Measurements from ENCODE around the gene TRIM4. TPM values are rescaled to one million over a fixed set of nuclear protein-coding genes. Genes with fewer than 3 reads are reported as not detected.

Gene TRIM4
- total RNA-seq, 2 experiments from 2014 or later = 23.9 to 25.7 TPM

- Mint-ChIP-seq H3K4me3 (no peak overlapping the region), H3K27me3 (no peaks in the 10 kb centered on the region), H3K4me1 (no peaks in the 10 kb centered on the region), H3K36me3 (ENCODE audit: low read depth) (no peaks in the 10 kb centered on the region), H3K27ac (no peak overlapping the region), H3K9me3 (ENCODE audit: low read depth) (no peaks in the 10 kb centered on the region)
- POLR2A ChIA-PET = no interaction called here
- CTCF ChIA-PET = interaction anchor here (0.8 kb wide), 1 partner anchor 197 kb away, joined by 3 read pairs; no protein-coding TSS in a partner anchor
- ATAC-seq (no peak), DNase-seq (no peak)
- intact Hi-C loops (cut with DNase I, micrococcal nuclease) = no loop called here
These were observed 75.5 kb downstream of the TRIM4 start for GRCh38 chr7:99843808-99844207.

DNA sequence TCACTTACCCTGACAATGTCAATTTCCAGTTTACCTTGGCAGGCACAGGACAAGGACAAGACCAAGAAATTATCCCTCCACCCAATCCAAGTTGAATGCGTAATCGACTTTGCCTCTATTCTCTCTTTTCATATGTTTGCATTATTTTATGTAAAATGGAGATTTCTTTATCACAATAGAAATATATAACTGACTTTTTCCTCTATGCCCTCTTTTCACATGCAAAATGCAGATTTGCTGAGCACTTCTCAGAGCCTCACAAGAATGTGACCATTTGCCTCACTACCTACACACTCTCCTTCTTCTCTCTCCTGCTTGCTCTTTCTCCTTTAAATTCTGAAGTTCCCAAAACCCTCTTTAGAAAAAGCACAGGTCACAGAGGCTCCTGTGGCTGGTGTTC is 76.4 kb downstream of the TRIM4 start:
- DNase-seq = no peak
- no peak overlapping the region for H3K27ac Mint-ChIP-seq
- peaks cover 5% of the 10 kb centered on the region for H3K4me1 Mint-ChIP-seq
- H3K4me3 Mint-ChIP-seq = no peak overlapping the region
- no peaks in the 10 kb centered on the region for H3K9me3 Mint-ChIP-seq (ENCODE audit: low read depth)
- intact Hi-C loops (cut with DNase I, micrococcal nuclease) = no loop called here
- no peaks in the 10 kb centered on the region for H3K27me3 Mint-ChIP-seq
- ChIA-PET CTCF (no interaction called here), POLR2A (no interaction called here)
- no peaks in the 10 kb centered on the region for H3K36me3 Mint-ChIP-seq (ENCODE audit: low read depth)
- ATAC-seq = no peak

Other genes with a start within 250 kb of the TRIM4 start
- not detected for gene CYP3A5, start 239.5 kb downstream of the TRIM4 start, total RNA-seq
- not detected for gene CYP3A7, start 184.3 kb downstream of the TRIM4 start, total RNA-seq
- gene CYP3A4, start 135.3 kb downstream of the TRIM4 start, total RNA-seq = not detected
- under 1 TPM in 1 of 2 experiments, not detected in 1; 0.09 TPM for gene CYP3A43, start 91.5 kb downstream of the TRIM4 start, total RNA-seq
- not detected for gene OR2AE1, start 42.5 kb downstream of the TRIM4 start, total RNA-seq
- gene GJC3, start 10.1 kb upstream of the TRIM4 start, total RNA-seq = 1 to 10 TPM in 1 of 2 experiments, under 1 TPM in 1; 0.73 to 1.1 TPM
- not detected for gene AZGP1, start 56.5 kb upstream of the TRIM4 start, total RNA-seq
- gene ZKSCAN1, start 96.1 kb upstream of the TRIM4 start, total RNA-seq = 10 to 100 TPM; 45.2 to 62.9 TPM
- gene ZSCAN21, start 130.2 kb upstream of the TRIM4 start, total RNA-seq = 1 to 10 TPM; 6.4 to 7.4 TPM
- gene ZNF3, start 162.2 kb upstream of the TRIM4 start, total RNA-seq = 10 to 100 TPM; 18.8 to 19.0 TPM
- 10 to 100 TPM; 88.6 to 89.0 TPM for gene COPS6, start 169.4 kb upstream of the TRIM4 start, total RNA-seq
- gene MCM7, start 181.9 kb upstream of the TRIM4 start, total RNA-seq = 100 to 1,000 TPM; 411 to 429 TPM
- gene AP4M1, start 182.1 kb upstream of the TRIM4 start, total RNA-seq = 10 to 100 TPM in 1 of 2 experiments, 1 to 10 TPM in 1; 8.8 to 10.4 TPM
- gene TAF6, start 199.8 kb upstream of the TRIM4 start, total RNA-seq = 10 to 100 TPM; 54.3 to 59.5 TPM
- gene CNPY4, start 200.1 kb upstream of the TRIM4 start, total RNA-seq = 10 to 100 TPM; 11.0 to 14.0 TPM
- gene MBLAC1, start 207.4 kb upstream of the TRIM4 start, total RNA-seq = 1 to 10 TPM; 1.6 to 2.2 TPM
- 100 to 1,000 TPM in 1 of 2 experiments, 10 to 100 TPM in 1; 69.6 to 120 TPM for gene LAMTOR4, start 229.4 kb upstream of the TRIM4 start, total RNA-seq
- 10 to 100 TPM; 15.0 to 17.6 TPM for gene TRAPPC14, start 239.2 kb upstream of the TRIM4 start, total RNA-seq
- 1 to 10 TPM; 4.6 to 7.2 TPM for gene GAL3ST4, start 249.1 kb upstream of the TRIM4 start, total RNA-seq

All from activated CD4-positive, alpha-beta T cell treated with anti-CD3 and anti-CD28 coated beads for 36 hours (primary cell).